ENCODE measurements around the gene SYTL3.
"Not testable (repeated sequence)": the region's sequence is repeated elsewhere in the genome, so short reads cannot be mapped to it uniquely, and the experiment has no call there.

The SYTL3 gene

GRCh38 chr6:158622545-158623190 is 27.2 kb upstream of the SYTL3 start:
- DNase-seq = no peak

DNA sequence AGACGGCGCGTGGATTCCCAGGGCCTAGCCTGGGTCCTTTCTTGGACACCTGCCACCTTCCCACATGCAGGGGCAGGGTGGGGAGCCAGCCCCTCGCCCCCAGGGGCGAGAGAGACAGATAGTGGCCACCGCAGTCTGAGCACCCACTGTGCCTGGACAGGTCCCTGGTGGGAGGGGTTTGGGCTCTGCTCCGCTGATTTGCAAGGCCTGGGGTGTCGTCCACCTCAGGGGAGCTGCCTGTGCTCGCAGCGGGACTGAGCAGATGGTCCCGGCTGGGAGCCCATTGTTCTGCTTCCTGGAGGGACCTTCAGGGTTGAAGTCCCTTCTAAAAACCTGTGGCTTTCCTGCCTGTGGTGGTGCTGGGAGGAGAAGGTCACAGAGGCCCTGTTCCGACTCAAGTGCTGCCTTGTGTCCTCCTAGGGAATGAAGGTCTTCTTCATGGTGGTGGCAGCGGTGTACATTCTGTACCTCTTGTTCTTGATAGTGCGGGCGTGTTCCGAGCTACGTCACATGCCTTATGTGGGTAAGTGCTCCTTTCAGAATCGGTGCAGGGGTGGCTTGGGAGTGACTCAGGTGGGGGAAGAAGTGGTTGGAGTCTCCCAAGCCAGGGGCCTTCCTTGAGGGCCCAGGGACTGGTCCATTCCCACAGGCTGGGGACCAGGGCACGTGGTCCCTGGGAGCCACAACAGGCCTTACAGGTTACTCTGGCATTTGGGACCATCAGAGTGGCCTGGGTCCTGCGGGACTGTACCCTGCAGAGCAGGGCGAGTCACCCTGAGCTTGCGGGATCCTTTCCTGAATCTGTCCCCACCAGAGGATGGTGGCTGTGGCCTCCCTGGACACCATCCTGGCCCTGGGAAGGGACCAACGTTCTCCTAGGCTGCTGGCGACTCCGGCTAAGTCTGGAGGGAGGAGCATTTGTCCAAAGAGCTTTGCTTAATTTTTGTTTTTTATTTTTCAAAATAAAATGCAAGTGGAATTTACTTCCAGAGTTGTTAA is 24.9 kb upstream of the SYTL3 start:
- no peak for DNase-seq

DNA sequence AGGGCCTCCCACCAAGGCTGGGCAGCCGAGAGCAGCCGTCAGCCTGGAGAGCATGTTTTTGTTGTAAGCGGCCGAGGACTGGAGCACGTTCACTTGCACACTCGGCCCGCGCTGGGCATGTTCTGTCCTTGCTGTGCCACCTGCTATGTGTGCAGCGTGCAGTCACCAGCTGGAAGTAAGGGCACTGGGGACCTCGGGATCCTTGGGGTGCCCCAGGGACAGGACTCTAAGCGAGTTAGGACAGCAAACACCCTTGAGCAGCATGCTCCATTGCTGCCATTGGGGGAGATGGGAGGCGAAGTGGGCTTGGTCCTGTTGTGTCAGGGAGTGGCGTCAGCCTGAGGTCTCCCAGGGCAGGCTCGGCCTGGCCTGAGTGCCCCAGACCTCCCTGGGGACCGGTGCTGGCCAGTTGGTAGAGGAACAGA is 24.0 kb upstream of the SYTL3 start:
- no peak for DNase-seq

DNA sequence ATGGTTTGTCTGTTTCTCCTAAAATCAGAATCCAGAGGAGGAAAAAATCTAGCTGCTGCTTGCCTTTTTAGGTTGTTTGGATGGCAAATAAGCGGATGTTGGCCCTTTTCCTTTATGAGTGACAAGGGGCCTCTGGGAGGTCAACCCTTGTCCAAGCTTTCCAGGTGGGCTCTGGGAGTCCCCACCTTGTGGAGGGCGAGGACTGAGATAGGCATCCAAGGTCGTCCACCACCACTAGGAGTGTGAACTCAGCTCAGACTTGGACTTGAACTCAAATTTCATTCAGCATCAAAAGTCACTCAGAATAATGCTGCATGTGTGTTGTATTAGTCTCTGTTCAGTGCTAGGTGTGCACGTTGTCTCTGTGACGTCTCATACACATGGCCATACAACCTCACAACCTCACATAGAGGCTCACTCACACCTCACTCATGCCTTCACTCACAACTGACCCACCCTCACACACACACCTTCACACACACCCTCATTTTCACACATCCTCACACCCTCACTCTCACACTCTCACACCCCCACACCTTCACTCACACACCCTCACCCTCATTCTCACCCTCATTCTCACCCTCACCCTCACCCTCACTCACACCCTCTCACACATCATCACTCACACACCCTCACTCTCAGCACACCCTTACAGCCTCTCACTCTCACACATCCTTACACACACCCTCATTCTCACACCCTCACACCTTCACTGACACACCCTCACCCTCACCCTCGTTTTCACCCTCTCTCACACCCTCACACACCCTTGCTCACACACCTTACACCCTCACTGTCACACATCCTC is 23.3 kb upstream of the SYTL3 start:
- DNase-seq = no peak

DNA sequence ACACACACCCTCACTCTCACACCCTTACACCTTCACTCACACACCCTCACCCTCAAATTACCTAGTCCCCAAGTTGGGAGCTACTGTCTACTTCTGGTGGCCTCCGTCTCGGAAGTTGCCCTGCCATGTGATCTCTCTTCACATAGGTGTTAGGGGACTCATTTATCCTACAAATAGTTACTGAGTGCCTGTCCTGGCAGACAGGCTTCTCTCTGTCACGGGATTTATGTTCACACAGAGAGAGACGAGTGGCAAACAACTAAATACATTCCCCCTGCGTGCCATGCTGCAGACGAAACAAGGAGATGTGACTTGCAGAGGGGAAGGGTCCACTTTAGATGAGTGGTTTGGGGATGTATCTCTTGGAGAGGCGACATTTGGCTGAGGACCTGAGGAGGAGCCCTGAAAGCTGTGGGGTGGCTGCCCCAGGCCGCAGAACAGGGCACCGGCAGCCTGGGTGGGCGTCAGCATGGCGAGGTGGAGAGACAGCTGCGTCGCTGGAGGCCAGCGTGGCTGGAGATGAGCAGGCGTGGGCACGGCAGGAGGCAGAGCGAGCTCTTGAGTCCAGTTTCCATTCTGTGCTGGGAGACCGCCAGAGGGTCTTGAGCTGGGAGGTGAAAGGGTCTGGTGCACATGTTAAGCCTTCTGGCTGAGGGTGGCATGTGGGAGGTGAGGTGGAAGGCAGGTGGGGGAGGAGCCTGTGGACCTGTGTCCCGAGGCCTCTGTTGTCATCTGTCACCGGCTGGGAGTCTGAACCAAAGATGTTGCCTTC is 22.5 kb upstream of the SYTL3 start:
- DNase-seq = peak; percentile 36

DNA sequence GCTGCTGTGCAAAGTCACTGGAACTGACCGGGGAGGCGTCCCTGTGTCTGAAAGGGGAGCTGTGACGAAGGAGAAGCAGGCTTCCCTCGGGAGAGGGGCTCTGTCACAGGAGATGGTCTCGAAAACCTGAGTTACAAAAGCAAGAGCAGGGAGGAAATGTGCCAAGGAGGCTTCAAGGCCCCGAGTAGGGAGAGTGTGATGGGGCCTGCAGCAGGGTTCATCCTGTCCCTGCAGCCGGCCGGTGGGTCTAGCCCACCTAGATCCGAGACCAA is 22.0 kb upstream of the SYTL3 start:
- DNase-seq = peak; percentile 40

DNA sequence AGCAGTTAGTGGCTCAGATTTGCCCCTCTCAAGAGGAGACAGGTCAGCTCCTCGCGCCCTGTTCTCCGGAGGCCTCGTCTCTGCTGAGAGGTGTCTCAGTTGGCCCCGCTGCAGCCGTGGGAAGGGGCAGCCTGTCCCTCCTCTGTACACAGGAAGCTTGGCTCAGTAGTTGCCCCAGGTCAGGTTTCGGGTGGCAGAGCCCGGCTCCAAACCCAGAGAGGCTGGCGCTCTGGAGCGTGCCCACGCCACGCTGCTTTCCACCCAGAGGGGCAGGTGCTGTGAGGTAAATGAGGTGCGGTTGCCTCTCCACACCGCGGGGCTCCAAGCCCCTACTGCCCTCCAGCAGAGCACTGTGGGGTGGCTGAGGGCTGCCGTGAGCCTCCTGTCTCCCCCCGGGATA is 21.3 kb upstream of the SYTL3 start:
- peak; percentile 25 for DNase-seq

GRCh38 chr6:158629367-158630221 is 20.3 kb upstream of the SYTL3 start:
- no peak for DNase-seq

DNA sequence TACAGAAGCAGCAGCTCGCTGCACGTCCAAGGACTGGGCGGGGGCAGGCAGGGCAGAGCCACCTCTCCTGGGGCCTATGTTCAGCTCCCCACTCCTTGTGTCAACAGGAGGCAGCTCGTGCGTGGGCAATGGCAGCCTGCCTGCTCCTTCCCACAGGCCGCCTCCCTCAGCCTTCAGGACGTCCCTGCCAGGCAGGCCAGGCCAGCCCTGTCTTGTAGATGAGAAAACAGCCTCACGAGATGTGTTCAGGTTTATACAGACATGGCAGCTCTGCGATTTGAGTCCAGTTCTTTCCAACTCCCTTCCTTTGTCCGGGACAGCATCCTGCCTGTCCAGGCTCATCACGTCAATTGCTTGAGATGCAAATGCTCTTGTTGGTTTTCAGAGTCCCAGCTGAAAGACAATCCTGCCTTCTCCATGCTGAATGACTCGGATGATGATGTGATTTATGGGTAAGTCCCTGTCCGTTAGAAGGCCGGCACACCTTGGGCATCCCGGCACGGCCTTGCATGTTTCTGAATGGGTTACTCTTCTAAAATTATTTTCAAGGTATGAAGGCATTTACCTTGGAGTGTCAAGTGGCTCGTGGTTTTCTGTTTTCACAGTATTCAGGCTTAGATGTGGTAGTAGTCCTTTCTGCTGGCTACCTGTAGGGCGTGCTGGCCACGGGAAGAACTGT is 18.8 kb upstream of the SYTL3 start:
- DNase-seq = peak; percentile 72

- DNase-seq = peak; percentile 26
Measured at GRCh38 chr6:158631678-158632537, 17.9 kb upstream of the SYTL3 start.

DNA sequence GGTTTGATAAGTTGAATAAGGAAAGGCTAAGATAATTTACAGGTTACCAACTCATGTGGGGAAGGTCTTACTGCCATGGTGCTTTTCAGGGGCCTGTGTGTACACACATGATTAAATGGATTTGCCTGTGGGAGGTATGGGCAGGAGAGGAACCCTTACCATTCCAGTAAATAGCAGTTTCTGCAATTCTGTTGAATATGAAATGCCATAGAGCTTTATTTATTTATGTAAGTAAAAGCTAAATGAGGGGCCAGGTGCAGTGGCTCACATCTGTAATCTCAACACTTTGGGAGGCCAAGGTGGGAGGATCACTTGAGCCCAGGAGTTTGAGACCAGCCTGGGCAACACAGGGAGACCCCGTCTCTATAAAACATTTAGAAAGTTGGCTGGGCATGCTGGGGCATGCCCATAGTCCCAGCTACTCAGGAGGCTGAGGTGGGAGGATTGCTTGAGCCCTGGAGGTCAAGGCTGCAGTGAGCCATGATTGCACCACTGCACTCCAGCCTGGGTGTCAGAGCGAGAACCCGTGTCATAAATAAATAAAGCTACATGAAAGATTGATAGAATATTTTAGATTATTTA is 17.2 kb upstream of the SYTL3 start:
- not testable (repeated sequence) for DNase-seq

- no peak for DNase-seq
Measured at GRCh38 chr6:158633127-158633526, 16.7 kb upstream of the SYTL3 start.

DNA sequence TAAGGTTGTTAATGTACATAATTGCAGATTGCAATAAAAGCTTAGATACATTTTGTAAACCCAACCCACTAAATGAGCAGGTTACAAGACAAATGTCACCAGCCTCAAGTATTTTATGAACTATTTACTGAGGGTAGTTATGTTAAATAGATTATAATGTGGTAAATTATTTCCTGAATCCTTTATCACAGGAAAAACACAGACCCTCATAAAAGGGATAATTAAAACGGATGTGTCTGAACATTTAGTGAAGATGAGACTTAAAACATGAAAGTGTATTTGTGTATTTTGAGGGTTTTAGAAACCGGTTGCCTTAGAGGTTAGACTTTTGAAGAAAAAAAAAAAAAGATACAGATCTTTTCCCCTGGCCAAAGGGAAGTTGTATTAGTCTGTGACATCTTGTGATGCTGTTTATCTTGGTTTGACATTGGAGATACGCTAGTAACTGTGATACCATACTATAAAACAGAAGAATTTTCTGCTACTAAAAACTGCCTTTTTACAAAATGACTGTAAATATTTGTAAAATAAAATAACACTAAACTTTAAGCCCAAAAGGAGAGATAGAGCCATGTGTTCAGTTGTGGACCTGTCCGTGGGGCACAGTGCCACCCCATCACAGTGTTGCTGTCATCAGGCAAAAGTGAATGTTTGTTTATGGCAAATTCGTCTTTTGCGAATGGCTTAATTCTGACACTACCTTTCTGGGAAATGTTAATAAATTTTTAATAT is 15.0 kb upstream of the SYTL3 start:
- DNase-seq = no peak

GRCh38 chr6:158635427-158636073 is 14.3 kb upstream of the SYTL3 start:
- DNase-seq = no peak

- no peak for DNase-seq
Measured at GRCh38 chr6:158636778-158637177, 13.1 kb upstream of the SYTL3 start.

DNA sequence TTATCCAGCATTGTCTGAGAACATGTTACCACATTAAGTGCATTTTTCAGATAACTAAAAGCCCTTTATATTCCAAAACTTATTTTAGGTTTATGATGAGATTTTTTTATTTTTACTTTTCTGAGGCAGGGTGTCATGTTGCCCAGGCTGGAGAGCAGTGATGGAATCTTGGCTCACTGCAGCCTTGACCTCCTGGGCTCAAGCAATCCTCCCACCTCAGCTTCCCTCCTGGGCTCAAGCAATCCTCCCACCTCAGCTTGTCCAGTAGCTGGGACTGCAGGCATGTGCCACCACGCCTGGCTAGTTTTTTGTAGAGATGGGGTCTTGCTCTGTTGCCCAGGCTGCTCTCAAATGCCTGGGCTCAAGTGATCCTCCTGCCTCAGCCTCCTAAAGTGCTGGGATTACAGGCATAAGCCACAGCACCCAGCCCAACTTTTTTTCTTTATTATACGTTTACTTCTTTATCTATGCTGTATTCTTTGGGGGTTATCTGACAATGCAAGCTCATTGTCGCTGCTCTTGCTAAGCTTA is 11.5 kb upstream of the SYTL3 start:
- DNase-seq = no peak

DNA sequence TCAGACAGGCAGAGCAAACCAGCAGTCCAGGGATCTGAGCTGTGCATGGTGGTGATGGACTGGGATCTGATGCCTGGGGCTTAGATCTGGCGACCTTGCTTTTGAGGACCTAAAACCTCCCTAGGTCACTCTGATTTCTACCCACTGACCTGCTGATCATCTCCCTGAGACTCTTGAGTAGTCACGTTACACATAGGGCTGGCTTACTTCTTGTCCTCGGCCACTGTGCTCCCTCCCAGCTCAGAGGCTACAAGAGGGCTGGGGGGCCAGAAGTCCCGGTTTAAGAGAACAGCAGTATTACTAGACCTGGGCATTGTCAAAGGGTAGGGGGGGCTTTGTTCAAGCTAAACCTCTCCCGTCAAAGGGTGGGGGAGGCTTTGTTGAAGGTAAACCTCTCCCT is 10.8 kb upstream of the SYTL3 start:
- no peak for DNase-seq

DNA sequence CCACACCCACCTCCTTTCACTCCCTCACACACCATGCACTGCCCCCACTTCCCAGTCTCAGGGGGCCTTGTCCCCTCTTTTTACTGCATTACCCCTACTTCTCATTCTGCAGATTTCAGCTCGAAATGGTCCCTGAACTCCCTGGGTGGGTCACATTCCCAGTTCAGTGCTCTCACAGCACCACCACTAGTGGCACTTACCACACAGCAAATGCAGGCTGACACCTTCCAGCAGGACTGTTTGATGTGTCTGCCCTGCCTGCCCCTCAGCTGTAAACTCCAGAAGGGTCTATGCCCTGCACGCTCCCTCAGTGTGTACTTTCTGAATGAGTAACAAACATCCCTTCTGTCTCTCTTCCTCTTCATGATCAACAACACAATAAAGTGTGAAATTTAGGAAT is 9.3 kb upstream of the SYTL3 start:
- DNase-seq = no peak

Measured in retina (tissue), 1 donor.